Brain microvascular endothelial cell (primary cell): Measurements from ENCODE around the gene WWC2.

ENCODE experiments used
- DNase-seq: peaks from one replicate; pipeline ENCODE4 v3.0.0-alpha.2; 2020
- H3K27ac ChIP-seq: fragments of 250-450 bp; sonication (Bioruptor Pico); 2 replicates; pipeline ENCODE4 v1.5.1; 2020; ENCODE audit warnings: mild to moderate bottlenecking, moderate library complexity
- H3K27me3 ChIP-seq: fragments of 250-450 bp; sonication (Bioruptor Pico); replicated peaks from 2 replicates; pipeline ENCODE4 v1.5.1; 2020; ENCODE audit warnings: mild to moderate bottlenecking
- H3K36me3 ChIP-seq: fragments of 250-450 bp; sonication (Bioruptor Pico); replicated peaks from 2 replicates; pipeline ENCODE4 v1.5.1; 2020; ENCODE audit warnings: mild to moderate bottlenecking
- H3K4me3 ChIP-seq: 2 replicates; pipeline ENCODE4 v1.5.1; 2011; ENCODE audit warnings: low read depth, mild to moderate bottlenecking, control low read depth, low read length, moderate library complexity
- in situ Hi-C: cut with HindIII; loops from 2 replicates; pipeline ENCODE4 v1.10.0; 2017; ENCODE audit warnings: low sequenced_read_pairs, low pct_ligation_motif_present
- TF ChIP-seq, protein P1 (sequence below): IDR thresholded peaks from 2 replicates; pipeline ENCODE4 v1.5.1; 2011; ENCODE audit warnings: low read depth, mild to moderate bottlenecking, moderate library complexity, low read length, control low read depth, inconsistent platforms; ENCODE audit errors: missing control alignments

Gene WWC2

DNA sequence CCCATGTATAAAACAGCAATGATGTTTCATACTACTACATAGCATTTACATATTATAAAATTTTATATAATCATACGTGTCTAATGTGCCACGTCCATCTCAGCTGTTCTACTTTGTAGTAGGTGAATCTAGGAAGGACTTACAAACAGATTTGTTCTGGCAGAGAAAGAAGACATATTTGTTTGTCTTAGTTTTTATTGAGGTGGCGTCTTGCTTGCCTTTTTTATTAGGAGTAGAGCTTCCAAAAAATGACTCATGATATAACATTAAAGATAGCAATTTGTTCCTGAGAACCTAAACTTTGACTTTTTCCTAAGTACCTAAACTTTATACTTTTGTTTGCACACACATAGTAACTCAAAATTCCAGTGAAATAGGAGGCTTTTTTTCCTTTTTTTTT is 156.4 kb downstream of the WWC2 start:
- Histone ChIP-seq H3K27ac (no peak overlapping the region), H3K27me3 (no peaks in the 10 kb centered on the region), H3K36me3 (peaks cover 15% of the 10 kb centered on the region), H3K4me3 (no peak overlapping the region)
- in situ Hi-C loops = loop anchor here (25.0 kb wide), 2 partner anchors 193 to 318 kb away; no protein-coding TSS in a partner anchor
- TF ChIP-seq, protein P1, sequence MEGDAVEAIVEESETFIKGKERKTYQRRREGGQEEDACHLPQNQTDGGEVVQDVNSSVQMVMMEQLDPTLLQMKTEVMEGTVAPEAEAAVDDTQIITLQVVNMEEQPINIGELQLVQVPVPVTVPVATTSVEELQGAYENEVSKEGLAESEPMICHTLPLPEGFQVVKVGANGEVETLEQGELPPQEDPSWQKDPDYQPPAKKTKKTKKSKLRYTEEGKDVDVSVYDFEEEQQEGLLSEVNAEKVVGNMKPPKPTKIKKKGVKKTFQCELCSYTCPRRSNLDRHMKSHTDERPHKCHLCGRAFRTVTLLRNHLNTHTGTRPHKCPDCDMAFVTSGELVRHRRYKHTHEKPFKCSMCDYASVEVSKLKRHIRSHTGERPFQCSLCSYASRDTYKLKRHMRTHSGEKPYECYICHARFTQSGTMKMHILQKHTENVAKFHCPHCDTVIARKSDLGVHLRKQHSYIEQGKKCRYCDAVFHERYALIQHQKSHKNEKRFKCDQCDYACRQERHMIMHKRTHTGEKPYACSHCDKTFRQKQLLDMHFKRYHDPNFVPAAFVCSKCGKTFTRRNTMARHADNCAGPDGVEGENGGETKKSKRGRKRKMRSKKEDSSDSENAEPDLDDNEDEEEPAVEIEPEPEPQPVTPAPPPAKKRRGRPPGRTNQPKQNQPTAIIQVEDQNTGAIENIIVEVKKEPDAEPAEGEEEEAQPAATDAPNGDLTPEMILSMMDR = no peak
- DNase-seq = no peak

DNA sequence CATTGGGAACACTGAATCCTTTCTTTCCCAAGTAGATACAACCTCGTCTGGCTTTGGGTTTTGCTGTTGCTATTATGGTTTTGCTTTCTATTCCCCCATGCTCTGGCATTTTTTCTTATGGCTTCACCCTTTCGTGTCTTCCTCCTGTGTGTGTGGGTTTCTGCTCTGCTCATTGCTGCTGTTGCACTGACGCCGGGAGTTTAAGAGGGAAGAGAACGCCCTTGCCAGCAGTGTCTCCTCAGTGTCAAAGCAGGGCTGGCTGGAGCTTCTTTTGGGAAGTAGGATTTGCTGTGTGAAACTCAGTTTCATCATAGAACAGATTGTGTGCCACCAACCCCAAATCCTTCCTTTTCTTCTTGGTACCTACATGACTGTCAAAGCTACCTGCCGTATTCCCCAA is 157.3 kb downstream of the WWC2 start:
- Histone ChIP-seq H3K36me3 (peaks cover 23% of the 10 kb centered on the region), H3K27ac (no peak overlapping the region), H3K4me3 (no peak overlapping the region), H3K27me3 (no peaks in the 10 kb centered on the region)
- in situ Hi-C loops = loop anchor here (25.0 kb wide), 2 partner anchors 194 to 319 kb away; no protein-coding TSS in a partner anchor
- TF ChIP-seq, protein P1 = no peak
- no peak for DNase-seq

DNA sequence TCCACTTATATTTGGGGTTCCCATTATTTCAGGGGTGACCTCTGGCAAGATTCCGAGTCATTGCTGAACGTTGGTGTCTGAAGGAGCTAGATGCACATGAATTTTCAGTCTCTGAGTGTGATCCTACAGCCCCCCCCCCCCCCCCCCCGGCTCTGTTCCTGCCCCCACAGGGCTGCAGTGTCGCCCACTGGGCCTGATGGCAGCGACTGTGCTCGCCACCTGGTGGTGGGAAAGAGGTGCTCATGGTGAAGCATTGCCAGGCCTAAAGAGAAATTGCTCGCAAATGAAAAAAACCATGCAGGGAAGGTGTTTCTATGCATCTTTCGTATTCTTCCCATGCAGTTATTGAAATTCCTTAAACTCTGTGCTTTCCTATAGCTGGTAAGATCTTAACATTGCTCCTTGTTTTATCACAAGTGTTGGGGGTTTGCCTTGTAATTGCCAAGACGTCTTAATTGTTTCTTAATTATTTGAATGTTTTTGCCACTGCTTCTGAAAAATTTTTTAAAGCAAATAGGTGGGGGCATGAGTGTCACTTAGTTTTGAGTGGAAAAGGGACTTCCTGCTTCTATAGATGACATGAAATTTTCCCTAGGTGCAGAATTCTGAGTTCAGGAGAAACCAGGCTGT is 157.8 kb downstream of the WWC2 start:
- Histone ChIP-seq H3K27me3 (no peaks in the 10 kb centered on the region), H3K4me3 (no peak overlapping the region), H3K36me3 (peaks cover 25% of the 10 kb centered on the region), H3K27ac (no peak overlapping the region)
- in situ Hi-C loops = loop anchor here (25.0 kb wide), 2 partner anchors 195 to 320 kb away; no protein-coding TSS in a partner anchor
- TF ChIP-seq, protein P1 = peak; percentile 92
- peak; percentile 44 for DNase-seq

DNA sequence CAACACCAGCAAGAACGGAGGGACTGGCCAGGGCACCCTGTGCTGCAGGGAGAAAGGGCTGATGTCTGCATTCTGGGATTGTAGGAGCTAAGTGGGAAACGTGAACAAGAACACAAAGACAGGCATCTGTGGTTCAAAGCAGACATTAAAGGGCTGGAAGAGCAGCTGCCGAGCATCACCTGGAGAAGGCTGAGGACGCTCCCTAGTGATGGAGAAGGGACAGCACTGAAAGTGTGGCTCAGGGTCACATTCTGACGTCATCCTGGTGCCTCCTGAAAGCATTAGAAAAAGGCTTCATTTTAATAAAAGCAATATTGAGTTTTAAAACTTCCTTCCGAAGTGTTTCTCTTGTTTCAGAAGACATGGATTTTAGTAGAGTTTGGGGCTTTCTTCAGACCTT is 158.8 kb downstream of the WWC2 start:
- H3K27ac ChIP-seq = no peak overlapping the region
- TF ChIP-seq, protein P1 = no peak
- H3K4me3 ChIP-seq = no peak overlapping the region
- in situ Hi-C loops = loop anchor here (25.0 kb wide), 2 partner anchors 196 to 321 kb away; no protein-coding TSS in a partner anchor
- no peak for DNase-seq
- H3K27me3 ChIP-seq = no peaks in the 10 kb centered on the region
- H3K36me3 ChIP-seq = peaks cover 18% of the 10 kb centered on the region

DNA sequence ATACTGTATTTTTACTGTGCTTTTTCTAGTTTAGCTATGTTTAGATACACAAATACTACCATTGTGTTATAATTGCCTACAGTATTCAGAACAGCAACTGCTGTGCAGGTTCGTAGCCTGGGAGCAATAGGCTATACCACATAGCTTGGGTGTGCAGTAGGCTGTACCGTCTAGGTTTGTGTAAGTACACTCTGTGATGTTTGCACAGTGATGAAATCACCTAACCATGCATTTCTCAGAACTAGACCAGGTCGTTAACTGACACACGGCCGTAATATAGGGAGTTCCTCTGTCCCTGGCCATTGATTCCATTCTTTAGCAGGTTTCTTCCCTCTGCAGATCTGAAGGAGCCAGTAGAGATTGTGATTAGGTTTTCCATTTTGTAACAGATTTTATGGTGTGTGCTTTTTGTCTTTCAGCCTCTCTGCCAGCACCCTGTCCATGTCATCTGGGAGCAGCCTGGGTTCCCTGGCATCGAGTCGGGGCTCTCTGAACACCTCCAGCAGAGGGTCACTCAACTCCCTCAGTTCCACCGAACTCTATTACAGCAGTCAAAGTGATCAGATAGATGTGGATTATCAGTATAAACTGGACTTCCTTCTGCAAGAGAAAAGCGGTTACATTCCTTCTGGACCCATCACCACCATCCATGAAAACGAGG is 161.6 kb downstream of the WWC2 start:
- H3K36me3 ChIP-seq = peaks cover 18% of the 10 kb centered on the region
- H3K27ac ChIP-seq = no peak overlapping the region
- in situ Hi-C loops = loop anchor here (25.0 kb wide), 2 partner anchors 198 to 323 kb away; no protein-coding TSS in a partner anchor
- H3K27me3 ChIP-seq = no peaks in the 10 kb centered on the region
- no peak overlapping the region for H3K4me3 ChIP-seq
- TF ChIP-seq, protein P1 = no peak
- no peak for DNase-seq
